Hematopoietic multipotent progenitor cell (in vitro differentiated cells): ENCODE results near the gene HOXB5. TPM values are rescaled to one million over a fixed set of nuclear protein-coding genes. Genes with fewer than 3 reads are reported as not detected.

Experiments used
- DNase-seq, 3 donors: peaks; one replicate each; pipeline ENCODE4 v3.0.0-alpha.2; 2011 to 2015; ENCODE audit warnings: low read depth in 2 of 3, low spot score in 2 of 3
- total RNA-seq: library from RNA; depleted of rRNA; stranded (reverse); fragments of >200 nt; gene quantifications from one replicate; pipeline ENCODE4 v1.2.3, GENCODE V29; 2012

HOXB5 gene
- total RNA-seq, 1 donor, result 0.54 TPM

- peak in 1 of 3 donors; percentile 27 for DNase-seq
Observed at GRCh38 chr17:48617471-48618255, 24.1 kb upstream of the HOXB5 start.

- no peak for DNase-seq
Observed at GRCh38 chr17:48616717-48617470, 23.3 kb upstream of the HOXB5 start.

GRCh38 chr17:48615963-48616716 lies 22.6 kb upstream of the HOXB5 start:
- no peak for DNase-seq

GRCh38 chr17:48615047-48615962 lies 21.7 kb upstream of the HOXB5 start, which contains the start of gene HOXB8:
Gene HOXB8, minus strand, starts transcription at chr17:48615292. Its CDS starts 588 bp downstream, at chr17:48614704.
- no peak for DNase-seq

GRCh38 chr17:48613862-48614694 lies 20.5 kb upstream of the HOXB5 start:
- DNase-seq, result no peak

- DNase-seq, result peak in 2 of 3 donors; percentile 67 to 68
Observed at GRCh38 chr17:48612854-48613691, 19.5 kb upstream of the HOXB5 start.

- peak in 1 of 3 donors; percentile 46 for DNase-seq
Observed at GRCh38 chr17:48612456-48612853, 18.9 kb upstream of the HOXB5 start.

- DNase-seq, result no peak
Observed at GRCh38 chr17:48611681-48612455, 18.3 kb upstream of the HOXB5 start.

- DNase-seq, result no peak
Observed at GRCh38 chr17:48611213-48611612, 17.6 kb upstream of the HOXB5 start.

- peak in 1 of 3 donors; percentile 39 for DNase-seq
Observed at GRCh38 chr17:48610282-48611211, 17.0 kb upstream of the HOXB5 start, which contains the start of gene HOXB7. Gene HOXB7, minus strand, starts transcription at chr17:48611017. Its CDS starts 99 bp downstream, at chr17:48610918.

GRCh38 chr17:48609759-48610281 lies 16.2 kb upstream of the HOXB5 start:
- no peak for DNase-seq

- DNase-seq, result no peak
Observed at GRCh38 chr17:48609033-48609432, 15.5 kb upstream of the HOXB5 start.

- no peak for DNase-seq
Observed at GRCh38 chr17:48608494-48608834, 14.9 kb upstream of the HOXB5 start.

GRCh38 chr17:48606892-48607614 lies 13.5 kb upstream of the HOXB5 start:
- no peak for DNase-seq
